HG02759 (cell line): ENCODE data around the gene SLC19A1.
"Not testable (repeated sequence)": the region's sequence is repeated elsewhere in the genome, so short reads cannot be mapped to it uniquely, and the experiment has no call there.

Experiments
- ATAC-seq: cut with Tn5 transposase; IDR thresholded peaks from one replicate; pipeline ENCODE4 v1.9.1; 2021; ENCODE audit warnings: mild to moderate bottlenecking, moderate library complexity; ENCODE audit not compliant: unreplicated experiment

SLC19A1 gene

GRCh38 chr21:45508607-45509565 is 33.4 kb downstream of the SLC19A1 start:
- no peak for ATAC-seq

DNA sequence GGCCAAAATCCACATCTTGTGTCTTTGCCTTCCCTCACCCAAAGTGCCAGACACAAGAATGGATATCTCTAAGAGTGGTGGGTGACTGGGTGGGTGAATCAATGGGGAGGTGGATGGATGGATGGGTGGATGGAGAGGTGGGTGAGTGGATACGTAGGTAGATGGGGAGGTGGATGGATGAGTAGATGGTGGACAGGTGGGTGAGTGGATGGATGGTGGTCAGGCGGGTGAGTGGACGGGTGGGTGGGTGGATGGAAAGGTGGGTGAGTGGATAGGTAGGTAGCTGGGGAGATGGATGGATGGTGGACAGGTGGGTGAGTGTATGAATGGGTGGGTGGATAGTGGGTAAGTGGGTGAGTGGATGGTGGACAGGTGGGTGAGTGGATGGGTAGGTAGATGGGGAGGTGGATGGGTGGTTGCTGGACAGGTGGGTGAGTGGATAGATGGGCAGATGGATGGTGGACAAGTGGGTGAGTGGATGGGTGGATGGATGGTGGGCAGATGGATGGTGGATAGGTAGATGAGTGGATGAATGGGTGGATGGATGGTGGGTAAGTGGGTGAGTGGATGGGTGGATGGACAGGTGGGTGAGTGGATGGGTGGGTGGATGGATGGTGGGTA is 34.2 kb downstream of the SLC19A1 start:
- no peak for ATAC-seq

- no peak for ATAC-seq
Measured at GRCh38 chr21:45507523-45507875, 34.7 kb downstream of the SLC19A1 start.

GRCh38 chr21:45506836-45507522 is 35.3 kb downstream of the SLC19A1 start:
- no peak for ATAC-seq

DNA sequence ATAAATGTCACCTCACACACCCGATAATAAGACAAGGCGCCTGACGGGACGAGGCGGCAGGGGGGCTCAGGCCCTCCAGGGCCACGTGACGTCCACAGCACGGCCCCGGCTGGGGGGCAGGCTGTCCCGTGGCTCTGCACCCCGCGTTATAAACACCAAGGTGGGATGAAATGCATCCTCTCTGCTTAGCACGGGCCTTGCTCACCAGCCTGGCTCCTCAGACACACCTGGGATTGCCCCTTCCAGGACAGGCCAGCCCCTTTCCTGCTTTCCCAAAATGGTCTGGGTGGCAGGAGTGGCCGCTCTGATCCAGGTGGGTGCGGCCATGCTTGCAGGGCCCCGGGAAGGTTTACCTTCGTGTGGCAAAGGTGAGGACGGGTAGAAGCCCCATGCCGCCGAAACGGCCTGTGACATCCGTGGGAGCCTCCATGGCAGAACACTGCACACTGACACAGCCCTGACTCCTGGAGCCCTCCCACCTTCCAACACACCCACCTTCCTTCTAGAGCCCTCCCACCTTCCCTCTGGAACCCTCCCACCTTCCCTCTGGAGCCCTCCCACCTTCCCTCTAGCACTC is 35.9 kb downstream of the SLC19A1 start:
- ATAC-seq: no peak

DNA sequence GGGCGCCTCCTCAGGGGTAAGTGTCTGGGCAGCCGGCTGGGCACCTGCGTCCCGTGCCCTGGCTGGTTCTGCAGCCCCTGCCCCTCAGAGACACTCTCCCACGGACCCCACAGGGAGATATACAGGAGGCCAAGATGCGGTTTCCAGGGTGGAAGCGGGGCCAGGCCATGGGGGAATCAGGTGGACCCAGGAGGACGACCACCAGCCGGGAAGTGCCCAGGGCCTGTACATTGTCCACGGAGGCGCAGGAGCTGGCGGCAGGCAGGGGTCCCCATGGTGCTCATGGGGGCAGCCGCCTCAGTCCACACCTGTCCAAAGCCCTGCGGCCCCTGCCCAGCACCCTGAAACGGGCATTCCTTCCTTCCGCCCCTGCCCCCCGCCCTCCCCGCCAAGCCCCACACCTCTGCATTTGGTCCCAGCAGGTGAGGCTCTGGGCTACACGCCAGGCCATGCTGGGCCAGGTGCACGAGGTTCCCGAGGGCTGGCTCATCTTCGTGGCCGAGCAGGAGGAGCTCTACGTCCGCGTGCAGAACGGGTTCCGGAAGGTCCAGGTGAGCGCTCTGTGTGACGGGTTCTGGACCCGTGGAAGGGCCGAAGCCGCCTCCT is 36.7 kb downstream of the SLC19A1 start:
- ATAC-seq: no peak

DNA sequence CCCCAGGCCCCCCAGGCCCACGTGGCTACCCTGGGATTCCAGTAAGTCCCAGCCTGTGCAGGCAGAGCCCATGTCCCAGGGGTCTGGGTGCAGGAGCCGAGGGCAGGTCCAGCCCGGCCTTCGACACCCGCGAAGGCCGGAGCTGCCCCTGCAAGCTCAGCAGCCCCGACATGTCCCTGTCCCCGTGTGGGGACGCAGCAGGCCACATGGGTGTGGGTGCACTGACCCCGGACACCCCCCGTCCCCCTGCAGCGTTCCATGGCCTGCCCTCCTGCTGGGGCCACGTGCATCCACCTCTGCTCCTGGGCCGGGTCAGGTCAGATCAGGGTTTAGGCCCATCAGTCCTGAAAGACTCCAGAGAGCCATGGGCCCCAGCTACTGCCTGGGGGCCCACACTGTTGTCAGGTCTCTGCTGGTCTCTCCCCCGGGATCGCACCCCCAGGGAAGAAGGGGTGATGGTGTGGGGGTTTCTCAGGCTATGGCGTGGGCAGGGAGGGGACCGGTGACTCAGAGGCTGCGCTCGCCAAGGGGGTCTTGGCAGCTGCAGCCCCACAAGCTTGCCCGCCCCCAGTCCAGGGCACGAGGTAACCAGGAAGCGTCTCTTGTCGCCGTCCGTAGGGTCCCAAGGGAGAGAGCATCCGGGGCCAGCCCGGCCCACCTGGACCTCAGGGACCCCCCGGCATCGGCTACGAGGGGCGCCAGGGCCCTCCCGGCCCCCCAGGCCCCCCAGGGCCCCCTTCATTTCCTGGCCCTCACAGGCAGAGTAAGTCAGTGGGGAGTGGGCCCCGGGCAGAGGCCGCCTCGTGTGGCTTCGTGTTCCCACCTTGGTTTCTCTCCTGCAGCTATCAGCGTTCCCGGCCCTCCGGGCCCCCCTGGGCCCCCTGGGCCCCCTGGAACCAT is 37.5 kb downstream of the SLC19A1 start:
- ATAC-seq: no peak

GRCh38 chr21:45504021-45504515 is 38.2 kb downstream of the SLC19A1 start:
- no peak for ATAC-seq

DNA sequence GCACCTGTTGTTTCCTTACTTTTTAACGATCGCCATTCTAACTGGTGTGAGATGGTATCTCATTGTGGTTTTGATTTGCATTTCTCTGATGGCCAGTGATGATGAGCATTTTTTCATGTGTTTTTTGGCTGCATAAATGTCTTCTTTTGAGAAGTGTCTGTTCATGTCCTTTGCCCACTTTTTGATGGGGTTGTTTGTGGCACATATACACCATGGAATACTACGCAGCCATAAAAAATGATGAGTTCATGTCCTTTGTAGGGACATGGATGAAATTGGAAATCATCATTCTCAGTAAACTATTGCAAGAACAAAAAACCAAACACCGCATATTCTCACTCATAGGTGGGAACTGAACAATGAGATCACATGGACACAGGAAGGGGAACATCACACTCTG is 39.0 kb downstream of the SLC19A1 start:
- not testable (repeated sequence) for ATAC-seq

GRCh38 chr21:45502600-45502999 is 39.6 kb downstream of the SLC19A1 start:
- no peak for ATAC-seq

GRCh38 chr21:45502006-45502345 is 40.3 kb downstream of the SLC19A1 start:
- ATAC-seq: no peak

- not testable (repeated sequence) for ATAC-seq
Measured at GRCh38 chr21:45501081-45502005, 40.9 kb downstream of the SLC19A1 start.

DNA sequence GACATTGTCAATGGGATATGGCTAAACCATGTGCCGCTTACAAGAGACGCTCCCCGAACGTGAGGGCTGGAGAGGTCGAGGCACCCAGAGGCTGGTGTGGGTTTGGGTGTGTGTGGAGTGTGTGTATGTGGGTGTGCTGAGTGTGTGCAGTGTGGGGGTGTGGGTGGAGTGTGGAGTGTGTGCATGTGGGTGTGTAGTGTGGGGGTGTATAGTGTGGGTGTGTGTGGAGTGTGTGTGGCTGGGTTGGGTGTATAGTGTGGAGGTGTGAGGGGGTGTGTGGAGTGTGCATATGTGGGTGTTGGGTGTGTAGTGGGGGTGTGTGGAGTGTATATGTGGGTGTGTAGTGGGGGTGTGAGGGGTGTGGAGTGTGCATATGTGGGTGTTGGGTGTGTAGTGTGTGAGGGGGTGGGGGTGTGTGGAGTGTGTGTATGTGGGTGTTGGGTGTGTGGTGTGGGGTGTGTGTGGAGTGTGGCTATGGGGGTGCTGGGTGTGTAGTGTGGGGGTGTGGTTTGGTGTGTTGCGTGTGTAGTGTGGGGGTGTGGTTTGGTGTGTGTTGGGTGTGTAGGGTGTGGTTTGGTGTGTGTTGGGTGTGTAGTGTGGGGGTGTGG is 42.2 kb downstream of the SLC19A1 start:
- ATAC-seq: no peak

GRCh38 chr21:45499201-45499750 is 43.0 kb downstream of the SLC19A1 start:
- no peak for ATAC-seq

GRCh38 chr21:45498646-45499000 is 43.6 kb downstream of the SLC19A1 start:
- ATAC-seq: no peak

DNA sequence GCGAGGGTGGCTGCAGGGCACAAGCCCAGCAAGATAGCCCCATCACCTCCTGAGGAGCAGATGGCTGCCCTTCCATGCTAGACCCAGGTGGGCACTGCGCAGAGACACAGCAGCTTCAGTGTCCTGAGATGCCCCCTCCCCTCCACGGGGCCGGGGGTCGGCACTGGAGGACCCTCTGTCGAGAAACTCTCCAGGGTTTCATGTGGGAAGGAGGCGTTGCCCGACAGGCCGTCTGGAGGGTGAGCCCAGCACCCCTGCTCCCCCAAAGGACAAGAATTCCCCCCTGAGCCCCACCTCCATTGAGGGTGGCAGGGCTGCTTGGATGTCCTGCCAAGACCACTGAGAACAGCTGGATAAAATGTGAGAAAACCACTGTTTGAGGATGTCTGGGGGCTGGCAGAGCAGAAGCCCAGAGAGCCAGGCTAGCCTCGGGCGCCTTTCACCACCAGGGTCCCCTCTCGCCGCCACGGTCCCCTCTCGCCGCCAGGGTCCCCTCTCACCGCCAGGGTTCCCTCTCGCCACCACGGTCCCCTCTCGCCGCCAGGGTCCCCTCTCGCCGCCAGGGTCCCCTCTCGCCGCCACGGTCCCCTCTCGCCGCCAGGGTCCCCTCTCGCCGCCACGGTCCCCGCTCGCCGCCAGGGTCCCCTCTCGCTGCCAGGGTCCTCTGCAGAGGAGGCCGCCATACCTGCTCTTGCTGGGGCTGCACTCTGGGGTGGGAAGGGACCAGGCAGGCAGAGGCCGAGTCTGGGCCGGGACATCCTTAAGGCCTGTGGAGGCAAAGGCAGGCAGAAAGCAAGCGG is 44.2 kb downstream of the SLC19A1 start:
- ATAC-seq: no peak
